ENCODE data around the gene RASSF4.
"Not testable (repeated sequence)": the region's sequence is repeated elsewhere in the genome, so short reads cannot be mapped to it uniquely, and the experiment has no call there.

Gene RASSF4

GRCh38 chr10:45006276-45007030 is 46.9 kb downstream of the RASSF4 start:
- no peak for DNase-seq (ENCODE audit: low read depth in 2 of 2)

- no peak for DNase-seq (ENCODE audit: low read depth in 2 of 2)
Observed at GRCh38 chr10:45008524-45009161, 49.0 kb downstream of the RASSF4 start.

GRCh38 chr10:45014557-45014956 is 55.0 kb downstream of the RASSF4 start:
- not testable (repeated sequence) for DNase-seq (ENCODE audit: low read depth in 2 of 2)

GRCh38 chr10:45015590-45015989 is 56.0 kb downstream of the RASSF4 start:
- no peak for DNase-seq (ENCODE audit: low read depth in 2 of 2)

GRCh38 chr10:45023426-45023825 is 63.8 kb downstream of the RASSF4 start:
- DNase-seq (ENCODE audit: low read depth in 2 of 2), result no peak

GRCh38 chr10:45034301-45034700 is 74.7 kb downstream of the RASSF4 start:
- no peak for DNase-seq (ENCODE audit: low read depth in 2 of 2)

- DNase-seq (ENCODE audit: low read depth in 2 of 2), result no peak
Observed at GRCh38 chr10:45035673-45036072, 76.1 kb downstream of the RASSF4 start.

GRCh38 chr10:45040921-45041542 is 81.4 kb downstream of the RASSF4 start:
- DNase-seq (ENCODE audit: low read depth in 2 of 2), result no peak

- no peak for DNase-seq (ENCODE audit: low read depth in 2 of 2)
Observed at GRCh38 chr10:45044290-45044689, 84.7 kb downstream of the RASSF4 start.

Data from stimulated activated CD8-positive, alpha-beta memory T cell treated with anti-CD3 and anti-CD28 coated beads, Interleukin-2, amount 100 ng/mL, for 48 hours (primary cell).